Measurements from ENCODE around the gene TMEM178B.
"Not testable (repeated sequence)": the region's sequence is repeated elsewhere in the genome, so short reads cannot be mapped to it uniquely, and the experiment has no call there.

Gene TMEM178B

GRCh38 chr7:141387521-141388217 lies 313.8 kb downstream of the TMEM178B start:
- DNase-seq (ENCODE audit: low read depth in 2 of 2), result no peak

DNA sequence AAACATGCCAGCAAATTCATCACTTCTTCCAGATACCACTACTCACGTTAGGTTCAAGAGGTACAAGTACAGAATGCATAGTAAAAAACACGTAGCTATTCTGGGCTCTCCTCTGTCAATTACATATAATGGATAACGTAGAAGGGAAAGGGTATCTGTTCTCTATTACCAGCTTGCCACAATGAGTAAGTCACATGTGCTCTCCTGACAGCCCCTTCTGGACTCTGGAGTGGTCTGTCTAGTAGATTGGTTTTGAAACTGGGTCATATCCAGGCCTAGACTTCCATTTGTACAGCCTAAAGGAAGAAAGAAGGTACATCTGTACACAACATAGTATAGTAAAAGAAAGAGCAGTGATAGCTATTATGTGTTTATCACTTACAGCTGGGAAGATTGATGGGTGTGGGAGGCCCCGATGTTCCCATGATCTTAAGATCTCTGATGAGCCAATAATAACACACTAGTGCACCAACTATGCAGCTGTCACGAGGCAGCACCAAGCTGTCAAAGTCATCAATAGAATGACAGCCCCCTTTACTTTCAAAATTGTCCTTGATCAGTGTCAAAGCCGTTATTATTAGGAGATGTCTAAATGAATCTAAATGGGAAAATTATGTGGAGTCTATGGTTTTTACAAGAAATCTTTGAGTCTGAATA lies 315.4 kb downstream of the TMEM178B start:
- DNase-seq (ENCODE audit: low read depth in 2 of 2), result no peak

DNA sequence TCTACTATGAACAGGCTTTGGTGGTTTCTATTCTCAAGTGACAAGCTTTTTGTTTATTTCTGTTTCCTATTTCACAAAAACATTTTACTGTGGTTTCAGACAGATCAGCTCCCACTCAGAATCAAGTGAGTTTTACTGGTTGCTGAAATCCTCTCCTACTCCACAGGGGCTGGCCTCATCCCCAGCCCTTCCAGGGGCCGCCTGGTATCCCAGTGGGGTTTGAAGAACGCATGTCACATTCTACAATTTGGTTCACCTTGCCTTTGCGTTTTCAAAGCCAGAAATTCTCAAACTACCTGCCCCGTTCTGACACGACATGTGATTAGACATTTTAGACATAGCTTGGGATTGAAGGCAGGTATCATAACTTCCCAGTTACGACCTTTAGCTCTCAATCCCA lies 316.5 kb downstream of the TMEM178B start:
- no peak for DNase-seq (ENCODE audit: low read depth in 2 of 2)

- no peak for DNase-seq (ENCODE audit: low read depth in 2 of 2)
Measured at GRCh38 chr7:141393056-141393455, 319.2 kb downstream of the TMEM178B start.

GRCh38 chr7:141397236-141398163 lies 323.6 kb downstream of the TMEM178B start:
- no peak for DNase-seq (ENCODE audit: low read depth in 2 of 2)

- no peak for DNase-seq (ENCODE audit: low read depth in 2 of 2)
Measured at GRCh38 chr7:141400356-141400755, 326.5 kb downstream of the TMEM178B start.

DNA sequence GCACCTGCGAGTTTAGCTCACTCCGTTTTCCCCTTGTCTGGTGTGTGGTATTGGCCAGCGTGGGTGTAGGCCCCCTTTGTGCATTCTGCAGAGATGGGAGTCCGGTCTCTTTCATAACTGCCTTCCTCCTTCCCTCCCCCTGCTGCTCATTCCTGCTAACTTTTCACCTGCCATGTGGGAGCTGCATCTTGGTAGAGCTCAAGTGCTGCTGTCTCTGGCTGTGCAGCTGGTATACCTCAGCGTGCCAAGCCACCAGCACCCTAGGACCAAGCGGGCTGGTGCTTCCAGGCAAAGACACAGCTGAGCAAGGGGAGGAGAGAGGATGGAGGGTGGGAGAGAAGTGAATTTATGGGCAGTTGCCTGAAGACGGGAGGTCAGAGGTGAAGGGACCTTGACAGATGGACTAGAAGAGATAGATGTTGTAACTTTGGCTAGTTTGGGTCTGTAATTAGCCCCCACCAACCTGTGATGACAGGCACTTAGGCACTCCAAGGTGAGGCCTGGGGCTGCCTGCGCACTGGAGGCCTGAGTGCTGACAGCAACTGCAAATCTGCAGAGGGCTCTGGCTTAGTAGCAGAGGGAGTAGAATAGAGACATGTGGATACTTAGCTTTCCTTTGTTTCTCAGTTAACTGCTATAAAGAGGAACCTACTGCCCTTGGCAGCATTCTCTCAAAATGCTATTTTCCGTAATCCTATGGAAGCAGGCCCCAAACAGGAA lies 328.6 kb downstream of the TMEM178B start:
- no peak for DNase-seq (ENCODE audit: low read depth in 2 of 2)

GRCh38 chr7:141403846-141404245 lies 330.0 kb downstream of the TMEM178B start:
- DNase-seq (ENCODE audit: low read depth in 2 of 2), result not testable (repeated sequence)

DNA sequence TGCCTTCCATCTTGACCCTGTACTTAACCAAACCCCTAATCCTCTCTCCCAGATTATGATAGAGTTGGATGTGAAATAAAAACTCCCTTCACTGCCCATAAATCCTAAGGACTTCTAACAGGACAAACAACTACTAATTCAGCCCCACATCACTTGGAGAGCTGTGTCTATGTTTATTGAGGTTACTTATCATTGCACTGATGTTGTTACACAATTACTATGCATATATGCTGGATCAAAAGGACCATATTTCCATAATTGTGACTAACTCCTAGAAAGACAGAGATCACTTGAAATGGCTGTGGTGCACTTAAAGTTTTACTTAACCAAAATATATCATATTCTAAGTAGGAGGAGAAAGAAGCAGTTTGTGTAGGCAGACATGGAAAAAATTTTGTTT lies 332.5 kb downstream of the TMEM178B start:
- DNase-seq (ENCODE audit: low read depth in 2 of 2), result no peak

DNA sequence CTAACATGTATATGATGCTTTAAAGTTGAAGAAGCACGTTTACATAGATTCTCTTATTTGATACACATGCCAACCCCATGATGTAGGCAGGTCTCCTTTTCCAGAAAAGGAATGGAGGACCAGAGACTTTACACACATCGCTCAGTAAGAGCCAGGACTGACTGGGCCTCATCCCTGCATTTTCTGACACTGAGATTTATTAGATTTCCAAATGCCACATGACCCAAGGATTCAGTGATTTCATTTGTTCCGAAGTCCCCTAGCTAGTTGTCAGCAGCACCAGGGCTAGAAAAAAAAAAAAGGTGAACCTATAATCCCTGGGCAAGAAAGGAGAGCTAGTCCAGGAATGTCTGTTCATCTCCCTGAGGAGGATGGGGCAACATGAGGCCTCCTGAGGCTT lies 334.0 kb downstream of the TMEM178B start:
- DNase-seq (ENCODE audit: low read depth in 2 of 2), result no peak

DNA sequence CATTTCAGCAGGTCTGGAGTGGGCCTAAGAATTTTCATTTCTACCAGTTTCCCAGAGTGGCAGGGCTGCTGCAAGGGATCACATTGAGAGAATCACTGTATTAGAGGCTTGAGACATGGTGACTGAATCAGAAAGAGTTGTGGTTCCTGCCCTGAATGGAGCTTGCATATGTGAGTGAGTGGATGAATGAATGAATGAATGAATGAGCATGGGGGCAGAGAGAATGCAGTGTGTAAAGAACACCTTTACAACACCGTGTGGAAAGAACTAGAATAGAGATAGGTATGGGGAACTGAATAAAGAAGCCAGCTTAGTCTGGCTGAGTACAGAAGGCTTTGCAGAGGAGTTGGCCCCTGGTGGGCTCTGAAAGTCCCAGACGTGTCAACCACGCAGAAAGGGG lies 334.6 kb downstream of the TMEM178B start:
- DNase-seq (ENCODE audit: low read depth in 2 of 2), result no peak

DNA sequence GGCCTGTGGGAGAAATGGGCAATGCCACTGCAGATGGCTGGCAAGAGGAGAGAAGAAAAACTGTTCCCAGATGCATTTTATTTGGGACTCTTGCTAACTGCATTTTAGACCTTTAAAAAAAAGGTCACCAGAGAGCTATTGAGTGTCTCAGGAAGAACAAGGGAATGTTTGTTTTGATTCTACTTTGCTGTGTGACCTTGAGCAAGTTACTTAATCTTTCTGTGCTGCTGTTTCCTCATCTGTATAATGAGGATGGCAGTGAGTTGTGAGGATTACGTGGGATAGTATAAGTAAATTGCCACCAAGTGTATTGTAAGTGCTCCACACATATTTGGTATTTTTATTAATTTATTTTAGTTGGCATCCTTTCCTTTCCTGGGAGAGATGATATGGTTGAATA lies 335.4 kb downstream of the TMEM178B start:
- no peak for DNase-seq (ENCODE audit: low read depth in 2 of 2)

DNA sequence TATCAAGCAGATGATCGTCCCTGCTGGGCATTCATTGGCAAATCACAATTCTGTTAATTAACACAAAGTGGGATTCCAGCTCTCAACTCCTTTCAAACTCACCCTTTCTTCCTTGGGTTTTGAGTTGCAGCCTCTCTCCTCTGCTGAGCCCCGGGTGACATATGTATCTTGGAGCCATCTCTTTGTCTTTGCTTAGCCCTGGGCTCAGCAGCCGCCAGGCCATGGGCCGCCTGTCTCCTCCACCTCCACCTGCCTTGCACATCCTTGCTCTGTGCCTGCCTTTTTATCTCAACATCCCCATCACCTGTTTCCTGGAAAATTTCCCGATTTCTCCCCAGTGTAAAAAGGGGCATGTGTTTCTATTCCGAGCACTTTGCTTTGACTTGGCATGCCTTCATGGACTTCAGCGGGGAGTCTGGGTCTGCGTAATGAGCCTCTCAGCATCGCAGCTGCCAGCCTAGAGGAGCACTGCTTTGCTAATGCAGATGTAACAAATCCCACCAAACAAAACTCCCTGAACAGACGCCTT lies 336.0 kb downstream of the TMEM178B start:
- DNase-seq (ENCODE audit: low read depth in 2 of 2), result no peak

DNA sequence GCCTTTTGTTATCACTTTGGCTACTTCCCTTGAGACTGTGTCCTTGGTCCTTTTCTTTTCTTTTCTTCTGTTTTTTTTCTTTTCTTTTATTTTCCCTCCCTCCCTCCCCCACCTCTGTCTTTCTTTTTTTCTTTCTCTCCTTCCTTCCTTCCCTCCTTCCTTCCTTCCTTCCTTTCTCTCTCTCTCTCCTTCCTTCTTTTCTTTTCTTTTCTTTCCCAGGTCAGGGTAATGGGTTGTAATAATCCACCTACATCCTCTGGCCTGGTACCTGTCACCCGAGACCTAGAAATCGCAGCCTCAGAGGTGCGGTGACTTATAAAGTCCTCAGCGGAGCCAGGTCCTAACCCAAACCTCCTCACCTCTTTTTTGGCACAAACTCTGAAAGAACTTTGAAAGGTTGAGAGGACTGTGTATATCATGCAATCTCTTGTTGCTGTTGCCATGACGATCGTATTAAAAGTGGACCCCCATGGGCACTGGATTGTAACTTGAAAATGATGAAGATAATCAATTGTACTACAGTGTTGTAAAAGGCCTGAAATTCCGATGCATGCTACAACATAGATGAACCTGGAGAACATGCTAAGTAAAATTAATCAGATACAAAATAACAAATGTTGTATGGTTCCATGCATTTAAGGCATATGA lies 336.6 kb downstream of the TMEM178B start:
- no peak for DNase-seq (ENCODE audit: low read depth in 2 of 2)

DNA sequence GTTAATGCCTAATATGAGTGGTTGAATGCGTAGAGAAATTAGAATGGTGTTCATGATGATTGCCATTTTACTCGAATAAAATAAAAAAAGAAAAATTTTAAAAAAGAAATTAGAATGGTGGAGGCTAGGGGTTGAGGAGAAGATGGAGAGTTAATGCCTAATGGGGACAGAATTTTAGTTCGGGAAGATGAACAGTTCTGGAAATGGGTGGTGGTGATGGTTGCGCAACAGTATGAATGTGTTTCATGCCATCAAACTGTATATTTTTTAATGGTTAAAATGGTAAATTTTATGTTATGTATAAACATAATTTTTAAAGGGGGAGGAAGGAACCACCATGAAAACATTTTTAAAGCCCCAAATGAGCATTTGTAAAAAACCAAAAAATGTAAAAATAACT lies 337.3 kb downstream of the TMEM178B start:
- no peak for DNase-seq (ENCODE audit: low read depth in 2 of 2)

- no peak for DNase-seq (ENCODE audit: low read depth in 2 of 2)
Measured at GRCh38 chr7:141415999-141416398, 342.1 kb downstream of the TMEM178B start.

GRCh38 chr7:141416650-141417270 lies 342.9 kb downstream of the TMEM178B start:
- DNase-seq (ENCODE audit: low read depth in 2 of 2), result no peak

DNA sequence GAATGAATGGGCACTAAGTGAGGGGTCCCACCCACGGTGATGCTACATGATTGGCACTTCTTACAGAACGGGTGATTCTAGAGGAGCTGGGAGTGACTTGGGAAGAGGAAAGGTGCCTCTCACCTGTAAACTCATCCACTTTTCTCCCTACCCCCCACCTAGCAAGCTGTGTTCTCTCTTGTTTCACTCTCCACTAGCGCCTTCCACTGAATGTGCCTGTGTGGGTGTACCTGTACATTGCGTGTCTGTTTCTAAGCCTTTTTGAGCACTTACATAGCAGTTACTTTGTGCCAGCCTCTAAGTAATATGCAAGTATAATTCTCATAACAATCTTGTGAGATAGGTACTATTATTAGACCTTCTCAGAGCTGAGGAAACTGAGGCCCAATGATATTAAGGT lies 343.6 kb downstream of the TMEM178B start:
- DNase-seq (ENCODE audit: low read depth in 2 of 2), result no peak

GRCh38 chr7:141418066-141418465 lies 344.2 kb downstream of the TMEM178B start:
- DNase-seq (ENCODE audit: low read depth in 2 of 2), result no peak

DNA sequence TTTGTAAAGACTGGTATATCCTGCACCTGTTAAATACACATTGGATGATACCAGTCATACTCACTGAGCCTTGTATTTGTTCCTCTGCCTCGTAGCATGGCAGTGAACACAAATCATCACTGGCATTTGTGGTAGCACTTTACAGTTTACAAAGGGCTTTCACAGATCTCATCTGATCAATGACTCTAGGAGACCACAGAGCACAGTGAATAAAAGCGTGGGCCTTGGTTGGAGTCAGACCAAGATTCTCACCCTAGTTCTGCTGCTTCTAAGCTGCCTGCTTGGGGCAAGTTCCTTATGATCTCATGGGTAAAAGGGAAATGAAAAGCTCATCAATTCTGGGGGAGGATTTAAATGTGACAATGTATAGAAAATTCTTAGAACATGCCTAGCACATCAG lies 347.4 kb downstream of the TMEM178B start:
- no peak for DNase-seq (ENCODE audit: low read depth in 2 of 2)

DNA sequence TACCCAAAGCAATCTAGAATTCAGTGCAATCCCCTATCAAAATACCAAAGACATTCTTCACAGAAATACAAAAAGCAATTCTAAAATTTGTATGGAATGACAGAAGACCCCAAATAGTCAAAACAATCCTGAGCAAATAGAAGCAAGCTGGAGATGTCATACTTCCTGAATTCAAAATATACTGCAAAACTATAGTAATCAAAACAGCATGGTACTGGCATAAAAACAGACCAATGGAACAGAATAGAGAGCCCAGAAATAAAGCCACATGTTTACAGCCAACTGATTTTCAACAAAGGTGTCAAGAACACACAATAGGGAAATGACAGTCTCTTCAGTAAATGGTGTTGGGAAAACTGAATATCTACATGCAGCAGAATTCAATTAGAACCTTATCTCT lies 353.3 kb downstream of the TMEM178B start:
- no peak for DNase-seq (ENCODE audit: low read depth in 2 of 2)

All from stimulated activated CD8-positive, alpha-beta memory T cell treated with anti-CD3 and anti-CD28 coated beads, Interleukin-2, amount 100 ng/mL, for 1 hour (primary cell).